ENCODE results near the gene ATRNL1.

The ATRNL1 gene

DNA sequence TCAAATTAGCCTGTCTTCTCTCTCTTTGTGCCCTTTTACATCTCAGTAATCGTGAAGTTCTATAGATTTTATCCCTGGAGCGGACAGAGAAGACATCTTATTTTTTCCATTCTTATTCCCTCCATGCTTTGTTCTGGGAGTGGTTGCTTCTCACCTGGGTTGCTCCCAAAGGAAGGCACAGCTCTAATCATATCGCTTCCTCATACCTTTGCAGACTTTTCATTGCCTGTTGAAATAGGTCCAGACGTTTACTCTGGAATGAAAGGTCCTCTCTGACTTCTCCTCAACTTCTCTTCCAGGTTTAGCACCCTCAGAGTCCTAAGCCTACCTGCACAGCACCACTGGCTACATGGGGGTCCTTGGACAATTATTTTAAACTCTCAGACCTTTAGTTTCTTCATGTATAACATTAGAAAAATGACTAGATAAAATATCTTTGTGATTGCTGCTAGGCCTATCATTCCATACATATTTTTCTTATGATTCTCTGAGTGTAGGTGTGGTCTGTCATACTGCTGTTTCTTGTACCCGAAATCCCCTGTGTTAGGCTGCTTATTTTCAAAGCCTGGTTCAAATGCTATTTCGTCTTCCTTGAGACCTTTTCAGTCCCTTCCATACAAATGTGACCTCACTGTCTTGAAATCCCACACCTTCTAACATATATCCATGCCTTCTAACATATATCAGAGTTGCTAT lies 761.7 kb downstream of the ATRNL1 start:
- no peak for DNase-seq

DNA sequence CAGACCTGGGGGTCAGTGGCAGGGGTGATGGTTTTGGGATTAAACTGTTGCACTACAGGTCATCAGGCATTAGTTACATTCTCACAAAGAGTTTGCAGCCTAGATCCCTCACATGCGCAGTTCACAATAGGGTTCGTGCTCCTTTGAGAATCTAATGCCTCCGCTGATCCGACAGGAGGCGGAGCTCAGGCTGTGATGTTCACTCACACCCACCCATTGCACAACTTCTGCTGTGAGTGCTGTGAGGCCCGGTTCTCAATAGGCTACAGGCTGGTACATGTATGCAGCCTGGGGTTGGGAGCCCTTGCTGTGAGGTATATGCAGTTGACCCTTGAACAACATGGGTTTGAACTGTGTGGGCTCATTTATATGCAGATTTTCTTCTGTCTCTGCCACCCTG lies 763.4 kb downstream of the ATRNL1 start:
- no peak for DNase-seq

DNA sequence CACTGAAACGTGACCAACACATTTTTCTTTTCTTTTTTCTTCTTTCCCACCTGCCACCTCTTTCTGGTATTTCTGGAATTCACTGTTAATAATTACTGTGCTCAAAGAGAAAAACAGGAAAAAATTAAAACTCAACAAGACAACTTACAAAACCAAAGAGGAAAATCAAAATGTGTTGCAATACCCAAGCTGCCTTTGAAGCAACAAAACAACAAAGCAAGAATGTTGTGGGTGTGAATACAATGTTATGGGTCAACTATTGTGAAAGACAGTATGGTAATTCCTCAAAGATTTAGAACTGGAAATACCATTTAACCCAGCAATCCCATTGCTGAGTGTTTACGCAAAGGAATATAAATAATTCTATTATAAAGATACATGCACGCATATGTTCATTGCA lies 764.7 kb downstream of the ATRNL1 start:
- DNase-seq = no peak

DNA sequence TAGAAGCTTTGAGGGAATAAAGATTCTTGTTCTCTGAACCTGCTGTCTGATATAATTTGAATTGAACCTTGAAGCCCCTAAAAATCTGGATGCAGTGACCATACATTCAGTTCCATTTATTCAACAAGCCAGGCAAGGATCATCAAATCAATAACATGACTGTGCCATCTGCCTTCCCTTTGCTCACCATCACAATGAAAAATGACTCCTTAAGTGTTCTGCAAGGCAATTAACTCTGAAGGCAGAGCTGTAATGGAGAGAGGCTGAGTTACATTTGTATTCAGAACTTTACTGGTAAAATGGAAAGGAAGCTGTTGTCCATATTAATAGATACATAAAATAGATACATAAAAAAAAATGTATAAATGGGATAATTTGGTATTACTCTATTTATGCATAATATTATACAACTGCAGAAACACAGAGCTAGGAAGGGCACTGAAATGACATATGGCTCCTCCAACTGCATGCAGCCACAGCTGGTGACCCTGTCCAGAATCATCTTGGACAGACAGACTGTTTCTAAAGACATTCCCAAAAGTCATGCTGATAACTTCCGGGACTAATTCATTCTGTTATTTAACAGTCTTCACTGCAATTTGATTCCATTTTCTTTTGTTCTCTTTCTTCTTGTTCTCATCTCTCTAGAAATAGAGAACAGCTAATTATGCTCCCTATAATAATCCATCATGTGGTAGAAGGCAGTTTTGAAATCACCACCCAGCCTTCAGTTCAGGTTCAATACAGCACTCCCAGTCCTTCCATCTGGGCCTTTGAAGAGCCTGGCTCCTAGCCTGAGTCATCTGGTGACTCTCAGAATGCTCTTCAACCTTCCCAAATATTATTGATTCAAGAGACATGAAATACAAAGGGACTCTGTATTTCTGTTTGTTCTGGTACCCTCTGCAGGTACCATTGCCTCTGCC lies 767.3 kb downstream of the ATRNL1 start:
- DNase-seq = no peak

- no peak for DNase-seq
Observed at GRCh38 chr10:115861455-115861854, 768.3 kb downstream of the ATRNL1 start.

DNA sequence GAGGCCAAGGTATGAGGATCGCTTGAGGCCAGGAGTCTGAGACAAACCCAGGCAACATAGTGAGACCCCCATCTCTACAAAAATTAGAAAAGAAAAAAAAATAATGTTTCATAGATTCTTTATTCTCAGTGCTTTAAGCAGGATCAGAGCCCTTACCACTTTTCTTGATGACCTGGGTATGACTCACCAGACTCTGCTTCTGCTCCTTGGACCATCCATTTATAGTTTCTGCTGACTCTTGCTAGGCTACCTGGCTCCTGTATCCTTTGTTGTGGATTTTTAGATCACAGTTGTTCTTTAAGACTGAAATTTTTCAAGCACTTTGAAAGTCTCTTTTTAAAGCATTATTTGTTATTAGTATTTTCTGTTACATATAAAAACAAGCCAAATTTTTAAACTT lies 768.7 kb downstream of the ATRNL1 start:
- no peak for DNase-seq

GRCh38 chr10:115866174-115866573 lies 773.0 kb downstream of the ATRNL1 start:
- DNase-seq = no peak

DNA sequence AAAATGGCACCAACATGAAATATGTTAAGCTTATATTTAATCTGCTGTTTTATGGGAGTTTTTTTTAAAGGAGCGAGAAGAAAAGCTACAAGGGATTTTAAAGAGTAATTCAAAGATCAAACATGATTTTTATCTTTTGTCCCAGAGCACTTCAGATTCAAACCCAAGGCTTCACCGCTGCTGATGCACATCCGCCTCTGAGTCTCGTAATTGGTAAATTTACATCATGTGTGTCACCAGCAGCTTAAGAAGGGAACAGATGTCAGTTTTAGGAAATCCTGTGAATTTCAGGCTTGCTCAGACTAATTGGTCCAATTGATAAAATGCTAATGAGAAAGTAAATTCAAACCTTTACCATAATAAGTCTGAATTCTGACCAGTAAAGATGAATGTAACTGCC lies 773.5 kb downstream of the ATRNL1 start:
- DNase-seq = no peak

- no peak for DNase-seq
Observed at GRCh38 chr10:115867305-115867704, 774.1 kb downstream of the ATRNL1 start.

- DNase-seq = no peak
Observed at GRCh38 chr10:115871855-115872254, 778.7 kb downstream of the ATRNL1 start.

DNA sequence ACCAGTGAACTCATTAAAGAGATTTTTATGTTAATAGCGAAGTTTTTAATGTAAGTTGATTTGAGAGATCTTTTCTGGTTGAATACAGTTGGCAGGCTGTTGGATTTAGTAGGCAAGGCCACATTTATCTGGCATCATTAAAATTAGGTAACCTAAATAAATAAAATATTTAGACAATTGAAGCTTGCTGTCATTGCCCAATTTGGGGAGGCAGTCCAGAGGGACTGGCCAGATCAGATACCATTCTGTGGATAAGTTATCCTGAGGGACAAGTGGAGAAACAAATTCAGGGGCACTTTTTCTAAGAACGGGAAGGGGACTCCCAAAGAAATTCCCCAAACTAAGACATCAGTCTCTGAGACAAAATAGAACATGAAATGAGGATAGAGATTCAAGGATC lies 782.0 kb downstream of the ATRNL1 start:
- DNase-seq = no peak

GRCh38 chr10:115879372-115880089 lies 786.4 kb downstream of the ATRNL1 start:
- no peak for DNase-seq

DNA sequence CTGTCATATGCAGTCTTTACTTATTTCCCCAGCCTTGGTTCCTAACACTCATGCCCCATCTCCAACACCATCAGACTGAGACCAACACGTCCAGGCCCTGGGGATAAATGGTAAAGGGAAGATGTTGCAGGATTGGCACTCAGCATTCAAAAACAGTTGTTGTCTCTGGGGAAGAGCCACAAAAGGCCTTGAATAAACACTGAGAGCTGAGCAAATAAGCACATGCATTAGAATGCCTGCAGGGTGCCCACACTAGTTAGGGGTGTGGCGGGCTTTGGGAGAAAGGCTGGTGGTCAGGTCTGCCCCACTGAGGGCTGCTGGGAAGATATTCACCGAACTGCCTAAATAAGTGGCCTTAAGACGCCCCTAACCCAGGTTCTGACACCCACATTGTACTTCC lies 788.9 kb downstream of the ATRNL1 start:
- DNase-seq = no peak

GRCh38 chr10:115883372-115883771 lies 790.2 kb downstream of the ATRNL1 start:
- DNase-seq = no peak

GRCh38 chr10:115884331-115884730 lies 791.2 kb downstream of the ATRNL1 start:
- DNase-seq = no peak

DNA sequence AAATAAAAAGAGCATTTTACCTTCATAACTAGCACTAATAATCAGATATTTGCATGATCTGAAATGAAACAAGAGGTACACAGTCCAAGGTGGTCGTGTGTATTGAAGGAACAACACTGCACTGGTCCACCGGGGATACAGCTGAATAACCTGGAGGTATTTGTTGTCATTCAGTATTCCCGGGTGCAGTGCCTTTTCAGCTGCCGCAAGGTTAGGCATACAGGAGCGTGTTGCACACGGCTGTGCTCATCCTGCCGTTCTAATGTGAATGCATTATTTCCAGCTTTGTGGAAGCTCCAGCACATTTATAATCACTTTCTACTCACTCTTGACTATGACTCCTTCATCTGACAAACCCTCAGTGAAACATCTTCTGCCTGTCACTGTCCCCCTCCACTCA lies 802.0 kb downstream of the ATRNL1 start:
- no peak for DNase-seq

DNA sequence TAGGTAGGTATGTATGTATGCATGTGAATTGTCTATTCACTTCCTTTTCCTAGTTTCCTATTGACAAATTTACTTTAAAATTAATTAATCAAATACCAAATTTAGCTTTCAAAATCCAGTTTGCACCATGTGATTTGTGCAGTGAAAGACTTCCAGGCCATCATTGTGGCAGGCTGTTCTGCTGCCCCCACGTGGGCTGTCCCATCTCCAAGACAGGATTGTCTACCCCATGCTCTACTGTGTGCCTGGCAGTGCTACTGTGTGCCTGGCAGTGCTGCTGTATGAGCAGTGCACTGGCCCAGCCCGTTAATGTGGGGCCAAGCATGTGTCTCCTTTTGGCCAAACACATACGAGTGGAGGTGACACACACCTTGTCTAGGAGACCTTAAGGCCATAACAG lies 805.1 kb downstream of the ATRNL1 start:
- no peak for DNase-seq

DNA sequence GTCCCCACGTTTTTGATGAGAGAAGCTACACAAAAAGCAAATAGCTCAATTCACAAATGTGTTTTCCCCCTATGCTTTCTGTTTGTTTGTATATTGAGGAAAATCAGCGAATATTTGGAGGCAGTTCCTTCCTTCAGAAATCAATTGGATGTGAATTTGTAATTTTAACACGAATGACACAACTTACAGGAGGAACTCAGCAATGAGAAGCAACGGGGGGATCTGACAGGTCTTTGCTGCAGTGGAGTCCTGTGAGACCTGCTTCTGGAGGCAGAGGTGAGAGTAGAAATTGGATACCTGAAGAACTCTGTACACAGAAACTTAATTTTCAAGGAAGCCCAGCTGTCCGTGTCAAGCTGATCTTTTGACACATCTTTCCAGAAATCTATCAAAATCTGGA lies 809.4 kb downstream of the ATRNL1 start:
- DNase-seq = no peak

GRCh38 chr10:115903207-115903606 lies 810.0 kb downstream of the ATRNL1 start:
- no peak for DNase-seq

GRCh38 chr10:115903845-115904244 lies 810.7 kb downstream of the ATRNL1 start:
- no peak for DNase-seq

- no peak for DNase-seq
Observed at GRCh38 chr10:115909037-115909436, 815.9 kb downstream of the ATRNL1 start.

GRCh38 chr10:115909962-115910731 lies 817.0 kb downstream of the ATRNL1 start:
- DNase-seq = no peak

DNA sequence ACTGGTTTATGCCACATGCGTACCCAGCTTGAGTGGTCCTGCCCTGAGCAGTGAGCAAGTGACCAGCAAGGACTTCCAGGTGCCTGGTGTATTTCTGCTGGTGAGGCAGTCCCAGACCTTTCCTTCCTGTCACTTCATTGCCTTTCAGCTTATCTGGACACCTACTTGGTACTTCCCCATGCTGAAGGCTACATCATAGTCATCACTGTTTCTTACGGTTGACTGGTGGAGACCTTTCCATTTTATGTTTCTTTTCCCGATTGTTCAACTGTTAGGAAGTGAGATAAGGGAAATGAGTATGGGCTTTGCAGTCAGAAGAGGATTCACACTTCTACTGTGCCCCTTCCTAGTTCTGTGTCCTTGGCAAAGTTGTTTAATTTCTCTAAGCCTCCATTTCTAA lies 821.3 kb downstream of the ATRNL1 start:
- no peak for DNase-seq
